Osteoblast (primary cell): Measurements from ENCODE around the gene PPP5C. TPM values are rescaled to one million over a fixed set of nuclear protein-coding genes. Genes with fewer than 3 reads are reported as not detected.
"Not testable (repeated sequence)": the region's sequence is repeated elsewhere in the genome, so short reads cannot be mapped to it uniquely, and the experiment has no call there.

Experiments
- DNase-seq: peaks from one replicate; pipeline ENCODE4 v3.0.0; 2011; ENCODE audit warnings: low spot score, mixed read lengths; ENCODE audit not compliant: insufficient read length; ENCODE audit errors: missing footprints
- H2AFZ ChIP-seq: 2 replicates; pipeline ENCODE4 v1.6.0; 2011; ENCODE audit warnings: mild to moderate bottlenecking, low read length
- H3K27ac ChIP-seq: 2 replicates; pipeline ENCODE4 v1.5.1; 2011; ENCODE audit warnings: mild to moderate bottlenecking, low read depth, low read length, moderate library complexity
- H3K27me3 ChIP-seq: 2 replicates; pipeline ENCODE4 v1.6.0; 2012; ENCODE audit warnings: mild to moderate bottlenecking, control low read depth, inconsistent platforms, low read length, moderate library complexity; ENCODE audit not compliant: insufficient read depth
- H3K36me3 ChIP-seq: 2 replicates; pipeline ENCODE4 v1.5.1; 2011; ENCODE audit warnings: mild to moderate bottlenecking, low read length, control low read depth, moderate library complexity; ENCODE audit not compliant: insufficient read depth
- H3K4me1 ChIP-seq: 2 replicates; pipeline ENCODE4 v1.5.1; 2011; ENCODE audit warnings: mild to moderate bottlenecking, low read length, control low read depth, moderate library complexity; ENCODE audit not compliant: insufficient read depth
- H3K4me2 ChIP-seq: 2 replicates; pipeline ENCODE4 v1.6.0; 2011; ENCODE audit warnings: mild to moderate bottlenecking, low read length; ENCODE audit not compliant: insufficient read depth
- H3K4me3 ChIP-seq: fragments of 200-600 bp; sonication (generic); 3 replicates; pipeline ENCODE4 v1.5.1; 2012; ENCODE audit warnings: mild to moderate bottlenecking, low read length, inconsistent platforms; ENCODE audit not compliant: insufficient read depth
- H3K79me2 ChIP-seq: 2 replicates; pipeline ENCODE4 v1.6.0; 2012; ENCODE audit warnings: mild to moderate bottlenecking, low read length, control low read depth, inconsistent platforms; ENCODE audit not compliant: insufficient read depth
- H3K9me3 ChIP-seq: 2 replicates; pipeline ENCODE4 v1.5.1; 2011; ENCODE audit warnings: low read depth, low read length, control low read depth
- H4K20me1 ChIP-seq: 2 replicates; pipeline ENCODE4 v1.6.0; 2012; ENCODE audit warnings: mild to moderate bottlenecking, low read length, control low read depth; ENCODE audit not compliant: insufficient read depth
- CTCF ChIP-seq: IDR thresholded peaks from 2 replicates; pipeline ENCODE4 v1.5.1; 2011; ENCODE audit warnings: mild to moderate bottlenecking, low read depth, low read length, moderate library complexity; ENCODE audit errors: extremely low read depth
- total RNA-seq: library from RNA; depleted of rRNA; stranded (reverse); fragments of >200 nt; gene quantifications from 2 replicates; pipeline ENCODE4 v1.2.3, GENCODE V29; 2012

Gene PPP5C
- total RNA-seq, 1 donor = 36.6 TPM

GRCh38 chr19:46306501-46306900 lies 40.4 kb upstream of the PPP5C start:
- TF ChIP-seq CTCF = no peak
- no peak overlapping the region for H3K4me2 ChIP-seq

GRCh38 chr19:46308510-46308909 lies 38.4 kb upstream of the PPP5C start:
- no peaks in the 10 kb centered on the region for H3K36me3 ChIP-seq
- no peak overlapping the region for H3K4me2 ChIP-seq
- no peak for TF ChIP-seq CTCF
- DNase-seq = no peak
- no peak overlapping the region for H3K27ac ChIP-seq
- H2AFZ ChIP-seq = no peak overlapping the region
- no peaks in the 10 kb centered on the region for H3K4me1 ChIP-seq
- no peaks in the 10 kb centered on the region for H4K20me1 ChIP-seq
- H3K27me3 ChIP-seq = no peaks in the 10 kb centered on the region
- H3K4me3 ChIP-seq = no peak overlapping the region
- H3K9me3 ChIP-seq = no peaks in the 10 kb centered on the region
- H3K79me2 ChIP-seq = no peaks in the 10 kb centered on the region

More at GRCh38 chr19:46306501-46306900, 40.4 kb upstream of the PPP5C start:
- Histone ChIP-seq H3K27ac (no peak overlapping the region), H3K9me3 (no peaks in the 10 kb centered on the region), H3K4me3 (no peak overlapping the region), H3K79me2 (no peaks in the 10 kb centered on the region), H2AFZ (no peak overlapping the region), H3K27me3 (no peaks in the 10 kb centered on the region), H3K4me1 (no peaks in the 10 kb centered on the region), H4K20me1 (no peaks in the 10 kb centered on the region), H3K36me3 (no peaks in the 10 kb centered on the region)
- DNase-seq = no peak

- Histone ChIP-seq H3K36me3 (no peaks in the 10 kb centered on the region), H3K27ac (no peak overlapping the region), H3K27me3 (no peaks in the 10 kb centered on the region), H4K20me1 (no peaks in the 10 kb centered on the region), H3K4me1 (no peaks in the 10 kb centered on the region), H3K4me2 (no peak overlapping the region), H2AFZ (no peak overlapping the region), H3K79me2 (no peaks in the 10 kb centered on the region), H3K9me3 (no peaks in the 10 kb centered on the region), H3K4me3 (no peak overlapping the region)
- DNase-seq = peak; percentile 43
- TF ChIP-seq CTCF = no peak
Observed at GRCh38 chr19:46309056-46309455, 37.8 kb upstream of the PPP5C start.

- no peak overlapping the region for H3K27ac ChIP-seq
- H3K9me3 ChIP-seq = no peaks in the 10 kb centered on the region
- no peak overlapping the region for H2AFZ ChIP-seq
- no peak for TF ChIP-seq CTCF
- H3K27me3 ChIP-seq = no peaks in the 10 kb centered on the region
- no peaks in the 10 kb centered on the region for H3K36me3 ChIP-seq
- no peak overlapping the region for H3K4me2 ChIP-seq
- H3K4me3 ChIP-seq = no peak overlapping the region
- H3K4me1 ChIP-seq = no peaks in the 10 kb centered on the region
- DNase-seq = no peak
- H3K79me2 ChIP-seq = no peaks in the 10 kb centered on the region
- H4K20me1 ChIP-seq = no peaks in the 10 kb centered on the region
Observed at GRCh38 chr19:46311444-46311843, 35.4 kb upstream of the PPP5C start.

GRCh38 chr19:46313540-46314469 lies 33.1 kb upstream of the PPP5C start:
- not testable (repeated sequence) for H3K27me3 ChIP-seq, H3K4me1 ChIP-seq, H3K36me3 ChIP-seq, H3K27ac ChIP-seq, H3K79me2 ChIP-seq, H4K20me1 ChIP-seq, H3K4me2 ChIP-seq, H3K9me3 ChIP-seq, H3K4me3 ChIP-seq, H2AFZ ChIP-seq
- DNase-seq = peak; percentile 13
